Measurements from ENCODE around the gene FOXK1.
"Not testable (repeated sequence)": the region's sequence is repeated elsewhere in the genome, so short reads cannot be mapped to it uniquely, and the experiment has no call there.

Gene FOXK1

GRCh38 chr7:4690953-4691856 is 9.1 kb downstream of the FOXK1 start:
- no peak overlapping the region for H3K4me3 ChIP-seq (ENCODE audit: low read depth, low read length)
- TF ChIP-seq, protein P1, sequence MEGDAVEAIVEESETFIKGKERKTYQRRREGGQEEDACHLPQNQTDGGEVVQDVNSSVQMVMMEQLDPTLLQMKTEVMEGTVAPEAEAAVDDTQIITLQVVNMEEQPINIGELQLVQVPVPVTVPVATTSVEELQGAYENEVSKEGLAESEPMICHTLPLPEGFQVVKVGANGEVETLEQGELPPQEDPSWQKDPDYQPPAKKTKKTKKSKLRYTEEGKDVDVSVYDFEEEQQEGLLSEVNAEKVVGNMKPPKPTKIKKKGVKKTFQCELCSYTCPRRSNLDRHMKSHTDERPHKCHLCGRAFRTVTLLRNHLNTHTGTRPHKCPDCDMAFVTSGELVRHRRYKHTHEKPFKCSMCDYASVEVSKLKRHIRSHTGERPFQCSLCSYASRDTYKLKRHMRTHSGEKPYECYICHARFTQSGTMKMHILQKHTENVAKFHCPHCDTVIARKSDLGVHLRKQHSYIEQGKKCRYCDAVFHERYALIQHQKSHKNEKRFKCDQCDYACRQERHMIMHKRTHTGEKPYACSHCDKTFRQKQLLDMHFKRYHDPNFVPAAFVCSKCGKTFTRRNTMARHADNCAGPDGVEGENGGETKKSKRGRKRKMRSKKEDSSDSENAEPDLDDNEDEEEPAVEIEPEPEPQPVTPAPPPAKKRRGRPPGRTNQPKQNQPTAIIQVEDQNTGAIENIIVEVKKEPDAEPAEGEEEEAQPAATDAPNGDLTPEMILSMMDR (IDR thresholded peaks at IDR 0.05; ENCODE audit: low read depth, low read length, missing control alignments) = no peak
- in situ Hi-C loops (cut with HindIII; ENCODE audit: low sequenced_read_pairs) = loop anchor here (5.0 kb wide), 1 partner anchor 41 kb away; no protein-coding TSS in a partner anchor
- no peak for DNase-seq (ENCODE audit: low read depth)

- no peak for DNase-seq (ENCODE audit: low read depth)
- TF ChIP-seq, protein P1 (IDR thresholded peaks at IDR 0.05; ENCODE audit: low read depth, low read length, missing control alignments) = no peak
- H3K4me3 ChIP-seq (ENCODE audit: low read depth, low read length) = no peak overlapping the region
- in situ Hi-C loops (cut with HindIII; ENCODE audit: low sequenced_read_pairs) = loop anchor here (5.0 kb wide), 1 partner anchor 40 kb away; no protein-coding TSS in a partner anchor
Observed at GRCh38 chr7:4692055-4692454, 10.0 kb downstream of the FOXK1 start.

- not testable (repeated sequence) for DNase-seq (ENCODE audit: low read depth); H3K4me3 ChIP-seq (ENCODE audit: low read depth, low read length)
- in situ Hi-C loops (cut with HindIII; ENCODE audit: low sequenced_read_pairs) = loop anchor here (5.0 kb wide), 1 partner anchor 40 kb away; no protein-coding TSS in a partner anchor
Observed at GRCh38 chr7:4692622-4693021, 10.5 kb downstream of the FOXK1 start.

DNA sequence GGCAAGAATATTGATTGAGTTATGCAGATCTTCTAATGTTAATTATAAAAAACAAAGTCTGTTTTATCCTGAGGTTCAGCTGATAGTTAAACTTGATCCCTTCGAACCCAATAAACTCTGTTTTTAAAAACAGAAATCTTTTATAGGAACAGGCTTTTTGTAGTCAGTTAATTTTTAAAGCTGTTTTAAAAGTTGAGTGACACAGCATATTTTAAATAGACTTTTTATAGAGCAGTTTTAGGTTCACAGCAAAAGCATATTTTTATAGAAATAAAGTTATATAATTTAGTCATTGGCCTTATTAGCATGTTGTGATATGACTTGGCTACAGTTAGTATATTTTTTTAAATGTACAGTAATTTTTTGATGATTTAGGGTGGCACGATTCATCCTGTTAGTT is 11.1 kb downstream of the FOXK1 start:
- DNase-seq (ENCODE audit: low read depth) = no peak
- in situ Hi-C loops (cut with HindIII; ENCODE audit: low sequenced_read_pairs) = loop anchor here (5.0 kb wide), 1 partner anchor 39 kb away; no protein-coding TSS in a partner anchor
- H3K4me3 ChIP-seq (ENCODE audit: low read depth, low read length) = no peak overlapping the region
- TF ChIP-seq, protein P1 (IDR thresholded peaks at IDR 0.05; ENCODE audit: low read depth, low read length, missing control alignments) = no peak

DNA sequence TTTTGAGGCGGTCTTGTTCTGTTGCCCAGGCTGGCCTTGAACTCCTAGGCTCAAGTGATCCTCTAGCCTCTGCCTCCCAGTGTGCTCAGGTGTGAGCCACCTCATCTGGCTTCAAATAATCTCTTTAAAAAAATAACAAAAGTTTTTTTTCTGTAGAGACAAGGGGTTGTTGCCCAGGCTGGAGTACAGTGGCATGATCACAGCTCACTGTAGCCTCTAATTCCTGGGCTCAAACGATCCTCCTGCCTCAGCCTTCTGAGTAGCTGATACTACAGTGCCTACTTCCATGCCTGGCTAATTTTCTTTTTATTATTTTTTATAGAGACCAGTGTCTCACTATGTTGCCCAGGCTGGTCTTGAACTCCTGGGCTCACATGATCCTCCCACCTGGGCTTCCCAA is 11.7 kb downstream of the FOXK1 start:
- in situ Hi-C loops (cut with HindIII; ENCODE audit: low sequenced_read_pairs) = loop anchor here (5.0 kb wide), 1 partner anchor 39 kb away; no protein-coding TSS in a partner anchor
- no peak overlapping the region for H3K4me3 ChIP-seq (ENCODE audit: low read depth, low read length)
- DNase-seq (ENCODE audit: low read depth) = no peak
- TF ChIP-seq, protein P1 (IDR thresholded peaks at IDR 0.05; ENCODE audit: low read depth, low read length, missing control alignments) = no peak

- DNase-seq (ENCODE audit: low read depth) = no peak
- TF ChIP-seq, protein P1 (IDR thresholded peaks at IDR 0.05; ENCODE audit: low read depth, low read length, missing control alignments) = no peak
- no peak overlapping the region for H3K4me3 ChIP-seq (ENCODE audit: low read depth, low read length)
- in situ Hi-C loops (cut with HindIII; ENCODE audit: low sequenced_read_pairs) = loop anchor here (5.0 kb wide), 1 partner anchor 38 kb away; no protein-coding TSS in a partner anchor
Observed at GRCh38 chr7:4694305-4694704, 12.2 kb downstream of the FOXK1 start.

Measured in astrocyte of the cerebellum (primary cell).